ENCODE data around the gene MED4.

The MED4 gene

DNA sequence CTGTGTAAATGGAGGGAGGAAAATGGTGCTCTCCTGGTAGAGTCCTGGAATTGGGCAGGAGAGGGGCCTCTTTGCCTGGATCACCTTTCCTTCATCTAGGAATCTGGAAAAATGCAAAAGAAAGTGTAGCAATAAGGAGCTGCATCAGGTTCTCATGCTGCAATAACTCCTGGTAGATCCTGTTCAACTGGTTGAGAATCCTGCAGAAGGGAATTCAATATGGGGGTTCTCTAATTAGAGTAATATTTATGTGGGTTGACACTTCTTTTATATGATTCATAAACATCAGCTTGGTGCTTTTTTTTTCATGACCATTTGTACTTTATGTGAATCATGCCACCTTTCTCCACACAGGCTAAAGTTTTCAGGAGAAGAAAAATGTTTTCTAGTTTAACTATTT is 66.8 kb downstream of the MED4 start:
- DNase-seq = no peak
